NCI-H446 (cell line): ENCODE results near the gene ANKRD39.
"Not testable (repeated sequence)": the region's sequence is repeated elsewhere in the genome, so short reads cannot be mapped to it uniquely, and the experiment has no call there.

ENCODE experiments used
- DNase-seq, 2 experiments: peaks; one replicate each; lab custom pipeline; 2025; lab: John Stamatoyannopoulos, UW

The ANKRD39 gene

DNA sequence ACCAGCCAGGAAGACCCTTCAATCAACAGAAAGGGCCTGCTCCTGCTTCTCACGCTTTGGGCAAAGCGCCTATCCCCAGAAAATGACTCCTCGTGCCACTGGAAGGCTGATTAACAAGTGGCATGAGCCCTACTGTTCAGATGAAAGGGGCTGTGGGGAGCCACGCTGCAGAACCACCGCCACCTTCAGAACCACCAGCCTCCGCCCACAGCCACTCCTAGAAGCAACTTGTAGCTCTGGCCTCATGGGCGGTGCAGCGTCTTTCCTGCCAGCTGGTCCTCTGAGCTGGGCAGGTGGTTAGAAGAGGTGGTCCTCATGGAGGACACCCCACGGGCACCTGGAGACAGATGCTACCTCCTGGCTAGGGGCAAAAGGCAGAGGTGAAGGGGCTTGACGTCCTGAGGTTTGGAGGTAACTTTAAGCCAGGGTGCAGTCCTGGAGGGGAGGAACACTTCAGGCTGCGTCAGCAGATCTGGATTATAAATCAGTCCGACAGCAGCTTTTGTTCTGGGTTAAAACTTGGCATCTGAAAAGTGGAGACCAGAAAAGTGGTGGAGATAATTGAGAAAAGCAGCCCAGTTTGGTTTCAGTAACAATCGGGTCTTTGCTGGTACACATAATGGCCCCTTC lies 12.9 kb upstream of the ANKRD39 start:
- DNase-seq: no peak

DNA sequence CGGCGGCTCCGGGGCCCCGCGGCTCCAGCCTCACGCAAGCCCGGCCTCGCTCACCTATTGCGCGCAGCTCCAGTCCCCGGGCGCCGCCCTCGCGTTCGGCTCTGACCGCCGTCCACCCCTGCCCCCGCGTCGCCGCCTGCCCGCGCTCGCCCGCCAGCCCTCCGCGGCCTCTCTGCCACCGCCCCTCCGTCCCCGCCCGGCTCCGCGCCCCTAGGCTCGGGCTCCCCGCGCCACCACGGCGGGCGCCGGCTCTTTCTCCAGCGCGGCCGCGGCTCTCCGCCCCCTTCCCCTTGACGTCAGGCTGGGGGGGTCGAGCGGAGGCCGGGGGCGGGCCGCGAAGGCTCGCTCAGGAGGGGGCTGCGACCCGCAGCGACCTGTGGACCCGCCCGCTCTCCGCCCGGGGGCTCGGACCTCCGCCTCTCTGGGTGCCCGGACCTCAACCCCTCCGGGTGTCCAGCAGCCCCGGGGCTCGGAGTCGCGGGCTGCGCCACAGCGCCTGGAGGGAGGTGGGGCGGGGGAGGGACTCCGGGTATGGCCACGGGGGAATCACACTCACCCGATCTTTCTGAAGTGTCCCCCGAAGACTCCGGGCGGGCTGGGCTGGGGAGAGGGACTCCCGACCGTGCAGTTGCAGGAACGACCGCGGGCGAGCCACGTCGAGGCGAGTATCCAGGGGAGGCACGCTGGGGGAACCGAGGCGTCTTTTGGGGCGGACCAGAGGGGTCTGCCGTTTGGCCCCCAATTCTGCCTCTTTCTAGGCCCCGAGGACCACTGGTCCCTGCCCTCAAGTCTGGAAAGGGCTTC lies 12.2 kb upstream of the ANKRD39 start, which contains the start of gene SEMA4C:
TSS of gene SEMA4C (minus strand) at position 259 of the 804 bp plus-strand sequence. CDS start 2,194 bp downstream, outside the sequence.
- peak in 1 of 2 experiments; percentile 41 for DNase-seq

DNA sequence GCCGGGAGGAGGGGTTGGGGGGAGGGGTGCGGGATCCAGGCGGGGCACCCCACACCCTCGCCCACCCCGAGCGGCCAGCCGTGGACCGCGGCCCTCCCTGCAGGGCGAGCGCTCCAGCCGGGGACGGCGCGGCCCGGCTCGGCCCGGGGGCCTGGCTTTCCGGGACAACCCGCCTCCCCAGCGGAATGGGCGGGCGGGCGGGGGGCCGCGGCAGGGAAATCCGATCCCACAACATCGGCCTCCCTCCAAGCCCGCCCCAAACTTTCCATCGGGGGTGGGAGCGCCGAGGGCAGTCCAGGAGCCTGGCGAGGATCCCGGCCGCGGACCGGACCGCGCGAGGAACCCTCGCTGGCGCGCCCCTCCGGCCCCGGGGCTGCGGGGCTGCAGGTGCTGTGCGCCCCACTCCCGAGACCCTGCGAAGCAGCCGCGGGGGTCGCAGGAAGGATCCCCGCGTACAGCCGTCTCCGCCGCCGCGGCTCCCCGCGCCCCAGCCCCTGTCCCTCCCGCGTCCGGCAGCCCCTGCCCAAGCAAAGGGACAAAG lies 11.5 kb upstream of the ANKRD39 start:
- DNase-seq: peak in 1 of 2 experiments; percentile 17

DNA sequence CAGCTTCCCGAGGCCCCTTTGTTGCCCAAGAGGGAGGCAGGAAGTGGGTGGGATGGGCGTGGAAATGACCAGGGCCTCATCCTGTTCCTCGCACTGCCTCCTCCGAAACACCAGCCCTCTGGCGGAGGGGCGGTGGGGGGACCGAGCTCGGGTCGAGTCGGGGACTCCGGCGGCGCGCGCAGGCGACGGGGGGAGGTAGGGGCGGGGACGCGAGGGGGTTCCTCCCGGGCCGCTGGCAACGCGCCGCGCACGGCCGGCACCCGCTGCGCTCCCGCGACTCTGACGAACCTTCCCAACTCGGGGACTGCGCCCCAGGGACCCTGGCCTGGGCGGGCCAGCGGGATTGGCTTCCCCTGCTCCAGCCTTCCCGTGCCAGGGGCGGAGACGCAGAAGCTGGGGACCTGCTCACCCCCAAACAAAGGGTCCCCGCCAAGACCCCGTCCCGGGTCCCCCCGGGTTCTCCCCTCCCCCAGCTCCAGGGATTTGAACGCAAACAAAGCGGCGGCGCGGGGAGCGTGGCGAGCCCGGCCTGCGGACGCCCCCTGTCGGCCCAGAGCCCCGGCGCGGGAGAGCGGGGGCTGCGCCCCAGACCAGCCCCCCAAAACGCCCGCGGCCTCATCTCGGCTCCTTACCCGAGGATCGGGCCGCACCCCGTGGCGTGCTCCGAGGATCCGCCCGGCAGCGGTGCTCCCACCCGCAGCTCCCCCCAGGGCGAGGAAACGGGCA lies 10.9 kb upstream of the ANKRD39 start:
- peak; percentile 18 to 72 for DNase-seq

DNA sequence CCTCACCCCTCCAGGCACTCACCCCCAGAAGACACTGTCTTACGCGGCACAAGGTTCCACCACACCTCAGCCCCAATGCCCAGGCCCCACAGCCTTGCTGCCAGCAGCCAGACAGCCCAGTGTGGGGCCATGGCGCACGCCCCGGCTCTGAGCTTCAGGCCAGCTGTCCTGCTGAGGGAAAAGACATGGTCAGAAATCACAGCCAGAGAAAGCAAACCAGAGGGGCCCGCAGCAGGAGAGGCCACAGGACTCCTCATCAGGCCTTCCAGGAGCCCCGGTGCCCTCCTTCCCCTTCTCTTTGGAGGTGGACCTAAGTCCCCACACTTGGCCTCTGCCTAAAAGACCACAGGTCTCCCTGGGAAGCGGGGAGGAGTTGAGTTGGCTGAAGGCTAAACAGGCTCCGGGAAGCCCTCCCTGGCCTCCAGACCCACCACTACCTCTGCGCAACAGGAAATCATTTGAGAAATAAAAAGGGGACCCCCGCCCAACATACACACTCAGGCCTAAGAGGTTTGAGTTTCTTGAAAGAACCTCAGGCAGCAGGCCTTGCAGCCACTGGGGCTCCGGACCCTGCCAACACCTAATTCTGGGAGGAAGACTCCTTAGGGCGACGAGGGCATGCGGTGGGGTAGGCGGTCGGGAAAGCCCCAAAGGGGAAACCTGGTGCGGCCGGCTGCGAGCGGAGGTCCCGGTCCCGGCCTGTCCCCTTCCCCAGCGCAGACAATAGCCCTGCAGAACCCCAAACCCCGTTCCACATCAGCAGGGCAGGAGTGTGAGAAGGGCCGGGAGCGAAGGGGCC lies 10.1 kb upstream of the ANKRD39 start:
- no peak for DNase-seq

DNA sequence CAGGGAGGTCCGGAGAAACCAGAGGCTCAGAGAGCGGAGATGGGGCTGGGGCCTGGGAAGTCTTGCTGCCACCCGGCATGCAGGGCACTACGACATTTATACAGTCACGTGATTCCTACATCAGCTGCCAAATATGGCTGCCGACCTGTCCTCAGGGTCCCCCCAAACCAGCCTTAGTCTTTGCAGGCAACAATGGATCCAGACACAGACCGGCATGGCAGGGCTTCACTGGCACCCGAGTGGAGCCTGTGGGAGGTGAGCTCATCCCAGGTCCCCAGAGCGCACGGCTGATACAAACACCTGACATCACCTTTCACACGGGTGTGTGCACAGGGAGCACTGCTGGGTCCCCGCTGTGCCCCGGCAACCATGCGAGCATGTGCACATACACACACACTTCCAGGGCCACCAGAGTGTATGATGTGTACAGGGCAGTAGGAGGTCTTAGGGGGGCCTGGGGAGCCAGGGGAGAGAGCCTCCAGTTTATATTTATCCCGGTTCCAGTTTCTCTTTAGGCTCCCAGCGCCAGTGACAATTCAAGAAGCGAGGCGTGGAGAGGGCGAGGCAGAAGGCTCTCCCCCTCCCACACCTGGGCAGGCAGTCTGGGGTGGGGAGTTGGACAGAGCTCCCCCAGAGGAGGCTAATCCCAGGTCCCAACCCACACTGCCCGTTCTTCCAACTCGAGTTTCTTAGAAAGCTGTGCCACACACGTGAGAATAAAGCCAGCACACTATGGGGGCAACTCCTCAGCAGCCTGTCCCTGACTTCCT lies 9.4 kb upstream of the ANKRD39 start:
- DNase-seq: no peak

DNA sequence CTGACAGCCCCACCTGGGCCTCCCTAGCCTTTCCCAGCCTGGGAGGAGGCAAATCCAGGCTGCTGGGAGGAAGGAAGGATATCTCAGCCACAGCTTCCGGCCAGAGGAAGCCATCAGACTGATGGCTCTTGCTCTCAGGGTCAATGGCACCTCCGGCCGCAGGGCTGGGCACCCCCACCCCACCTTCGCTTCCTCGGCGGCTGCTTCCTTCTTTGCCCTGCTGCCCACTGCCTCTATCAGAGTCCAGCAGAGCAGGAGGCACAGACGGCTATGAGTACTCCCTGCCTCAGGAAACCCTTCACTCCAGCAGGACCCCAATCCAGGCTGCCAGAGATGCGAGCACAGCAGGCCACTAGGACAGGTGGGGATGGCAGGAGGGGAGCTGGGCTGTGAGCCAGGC lies 8.8 kb upstream of the ANKRD39 start:
- no peak for DNase-seq

DNA sequence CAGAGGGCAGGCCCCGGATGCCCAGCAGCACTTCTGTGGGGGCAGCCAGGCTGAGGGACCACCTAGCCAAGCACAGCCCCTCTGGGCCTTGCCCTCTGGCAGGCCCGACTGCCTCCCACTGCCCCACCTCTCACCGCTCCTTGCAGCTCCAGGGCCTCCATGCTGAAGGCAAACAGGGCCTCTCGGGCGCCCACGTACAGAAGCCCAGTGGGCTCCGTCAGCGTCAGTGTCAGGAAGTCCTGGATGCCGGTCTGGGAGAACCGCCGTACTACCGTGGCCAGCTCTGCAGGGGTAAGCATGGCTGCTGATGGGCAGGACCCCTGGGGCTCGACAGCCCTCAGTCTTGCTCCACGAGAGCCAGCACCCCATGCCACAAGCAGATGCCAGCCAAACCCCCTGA lies 8.3 kb upstream of the ANKRD39 start:
- no peak for DNase-seq

DNA sequence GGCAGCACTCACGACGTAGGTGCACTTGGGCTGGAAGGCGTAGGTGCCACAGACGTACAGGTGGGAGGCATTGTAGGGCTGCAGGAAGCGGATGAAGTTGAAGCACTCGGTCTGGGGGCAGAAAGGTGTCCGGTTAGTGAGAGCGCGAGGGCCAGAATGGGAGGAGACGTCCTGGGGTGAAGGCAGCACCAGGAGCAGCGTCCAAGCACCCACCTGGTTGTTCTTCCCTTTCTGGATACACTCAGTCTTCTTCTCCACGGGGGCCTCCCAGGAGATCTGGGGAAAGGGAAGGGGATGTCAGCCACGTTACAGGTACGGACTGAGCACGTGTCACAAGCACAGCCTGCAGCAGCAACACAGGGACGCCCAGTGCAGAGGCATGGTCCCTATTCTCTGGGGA lies 7.8 kb upstream of the ANKRD39 start:
- no peak for DNase-seq

DNA sequence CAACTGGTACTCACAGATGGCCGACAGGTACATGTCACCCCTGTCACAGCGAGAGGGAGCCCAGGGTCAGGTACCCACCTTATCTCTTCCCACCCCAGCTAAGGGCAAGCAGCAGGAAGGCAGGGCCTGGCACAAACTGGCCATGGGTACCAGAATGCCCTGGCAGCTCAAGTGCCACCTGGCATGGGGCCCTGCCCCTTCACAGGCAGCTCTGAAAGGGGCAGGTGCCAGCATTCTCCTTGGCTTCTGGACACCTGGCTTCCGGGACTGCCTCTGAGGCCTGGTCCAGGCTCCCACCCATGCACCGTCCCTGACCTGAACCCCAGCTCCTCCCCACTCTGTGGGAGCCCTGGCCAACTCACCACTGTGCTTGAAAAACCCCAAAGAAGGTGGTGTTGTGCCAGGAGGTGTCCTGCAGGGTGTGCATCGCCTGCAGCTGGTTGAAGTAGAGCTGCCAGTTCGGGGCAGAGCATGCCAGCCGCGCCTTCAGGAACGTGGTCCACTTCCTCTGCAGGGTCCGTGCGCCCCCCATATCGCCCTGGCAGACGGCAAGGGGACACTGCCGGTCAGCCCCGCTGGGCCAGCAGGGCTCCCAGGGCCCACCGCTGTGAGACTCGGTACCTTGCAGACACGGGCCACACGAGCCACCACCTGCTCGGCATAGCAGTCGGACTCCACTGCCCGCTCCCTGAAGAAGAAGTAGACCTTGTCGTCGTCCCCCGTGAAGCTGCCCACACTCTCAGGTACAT lies 6.7 kb upstream of the ANKRD39 start:
- no peak for DNase-seq

DNA sequence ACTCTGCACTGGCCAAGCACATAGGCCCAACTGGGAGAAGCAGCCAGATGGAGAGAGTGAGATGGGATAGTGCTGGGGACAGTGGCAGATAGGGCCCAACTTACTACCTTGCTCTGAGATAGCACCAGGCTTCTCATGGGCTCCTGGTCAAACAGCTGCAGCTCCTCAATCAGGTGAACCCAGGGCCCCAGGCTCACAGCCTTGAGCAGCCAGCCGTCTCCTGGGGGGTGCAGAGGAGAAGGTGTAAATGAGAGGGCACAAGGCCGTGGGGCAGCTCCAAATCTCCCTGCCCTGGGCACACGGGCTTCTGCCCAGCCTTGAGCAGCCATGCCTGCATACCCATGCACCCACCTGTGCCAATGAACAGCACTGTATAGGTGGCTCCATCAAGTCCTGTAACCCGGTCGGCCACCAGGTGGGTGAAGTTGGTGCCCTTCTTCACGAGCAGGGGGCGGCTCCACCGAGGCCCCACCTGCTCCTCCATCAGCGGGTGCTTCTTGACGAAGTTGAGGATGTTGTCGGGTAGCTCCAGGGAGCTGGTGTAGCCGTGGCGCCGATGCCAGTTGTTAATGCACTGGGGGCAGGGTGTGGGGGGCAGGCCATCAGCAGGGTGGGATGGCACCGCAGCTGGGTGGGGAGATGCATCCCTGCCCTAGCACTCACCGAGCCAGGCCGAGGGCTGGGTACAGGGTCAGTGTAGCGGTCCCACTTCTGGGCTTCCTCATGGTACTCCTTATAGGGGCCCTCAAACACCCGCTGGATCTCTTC lies 5.9 kb upstream of the ANKRD39 start:
- no peak for DNase-seq

DNA sequence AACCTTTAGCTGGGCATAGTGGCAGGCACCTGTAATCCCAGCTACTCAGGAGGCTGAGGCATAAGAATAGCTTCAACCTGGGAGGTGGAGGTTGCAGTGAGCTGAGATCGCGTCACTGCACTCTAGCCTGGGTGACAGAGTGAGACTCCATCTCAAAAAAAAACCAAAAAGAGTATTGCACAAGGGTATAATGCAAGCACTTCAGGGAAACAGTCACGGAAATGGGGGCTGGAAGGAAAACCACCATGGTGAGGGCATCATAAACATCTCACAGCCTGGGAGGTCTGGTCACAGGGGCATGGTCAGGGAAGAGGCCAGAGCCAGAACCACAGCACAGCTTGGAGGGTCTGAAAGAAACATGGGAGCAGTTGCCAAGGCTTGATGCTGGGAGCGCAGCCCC lies 5.2 kb upstream of the ANKRD39 start:
- not testable (repeated sequence) for DNase-seq

DNA sequence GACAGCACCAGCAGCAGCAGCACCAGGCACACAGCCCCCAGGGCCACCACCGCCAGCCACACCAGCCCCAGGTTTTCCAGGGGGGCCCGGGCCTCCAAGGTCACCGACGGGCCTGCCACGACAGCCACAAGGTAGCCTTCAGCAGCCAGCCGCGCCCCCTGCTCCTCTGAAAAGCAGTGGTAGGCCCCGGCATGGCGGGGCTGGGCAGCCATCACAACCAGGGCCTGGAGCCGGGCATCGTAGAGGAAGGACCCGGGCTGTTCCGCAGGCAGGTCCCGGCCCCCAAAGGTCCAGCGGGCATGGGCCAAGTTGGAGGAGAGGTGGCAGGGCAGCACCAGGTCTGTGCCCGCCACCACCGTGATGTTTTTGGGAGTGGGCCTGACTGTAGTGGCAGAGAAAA lies 3.3 kb upstream of the ANKRD39 start:
- no peak for DNase-seq

DNA sequence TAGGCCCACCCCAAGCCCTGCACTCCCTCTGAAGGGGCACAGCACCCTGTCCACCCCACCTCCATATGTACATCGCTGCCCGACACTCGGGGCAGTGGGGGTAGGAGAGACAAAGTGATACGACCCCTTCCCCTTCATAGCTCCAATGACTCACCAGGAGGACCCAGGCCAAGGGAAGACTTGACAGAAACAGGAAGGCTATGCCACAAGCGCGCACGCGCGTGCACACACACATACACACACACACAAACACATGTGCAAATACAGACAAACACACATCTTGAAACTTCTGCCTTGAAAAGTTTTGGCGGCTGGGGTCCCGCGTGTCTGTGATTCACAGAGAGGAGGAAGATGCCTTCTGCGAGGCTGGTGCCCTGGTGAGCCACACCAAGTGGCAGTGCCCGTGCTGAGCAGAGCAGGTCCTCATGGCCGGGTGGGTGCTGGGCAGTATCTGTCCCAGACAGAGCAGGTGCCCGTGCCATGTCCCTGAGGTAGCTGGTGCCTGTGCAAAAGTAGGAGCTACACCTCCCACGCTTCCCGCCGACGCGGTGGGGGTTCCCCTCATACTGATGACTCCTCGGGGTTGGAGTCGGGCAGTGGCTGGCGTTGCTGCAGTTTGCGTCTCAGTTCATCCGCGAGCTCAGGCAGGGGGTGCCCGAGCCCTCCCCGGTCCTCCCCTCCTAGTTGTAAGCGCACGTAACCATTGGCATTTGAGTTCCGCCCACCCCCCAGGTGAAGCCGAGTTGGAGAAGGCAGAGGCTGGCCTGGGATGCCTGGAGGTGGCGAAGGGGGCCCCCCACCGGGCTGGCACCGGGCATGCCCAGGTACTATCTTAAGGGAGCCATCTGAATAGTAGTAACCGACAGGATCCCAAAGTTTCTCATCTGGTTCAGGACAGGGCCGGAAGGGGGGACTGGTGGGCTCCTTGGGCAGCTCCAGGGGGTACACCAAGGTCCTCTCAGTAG lies 2.5 kb upstream of the ANKRD39 start:
- DNase-seq: no peak

DNA sequence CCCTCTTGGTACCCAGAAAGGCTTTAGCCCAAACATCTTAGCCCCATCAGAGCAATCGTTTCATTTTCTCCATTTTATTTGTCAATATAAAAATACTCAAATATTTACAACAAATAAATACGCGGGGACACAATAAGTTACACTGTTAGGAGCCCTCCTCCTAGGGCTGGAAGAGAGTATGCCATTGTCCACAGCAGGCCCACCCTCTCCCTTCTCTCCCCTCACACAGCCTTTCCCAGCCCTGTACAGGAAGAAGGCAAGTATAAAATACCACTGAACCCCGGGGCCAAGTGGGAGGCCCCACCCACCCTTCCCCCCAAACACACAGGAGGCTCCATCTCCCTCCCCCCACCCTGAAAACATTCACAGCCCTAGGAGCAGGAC lies 1.9 kb upstream of the ANKRD39 start:
- no peak for DNase-seq

DNA sequence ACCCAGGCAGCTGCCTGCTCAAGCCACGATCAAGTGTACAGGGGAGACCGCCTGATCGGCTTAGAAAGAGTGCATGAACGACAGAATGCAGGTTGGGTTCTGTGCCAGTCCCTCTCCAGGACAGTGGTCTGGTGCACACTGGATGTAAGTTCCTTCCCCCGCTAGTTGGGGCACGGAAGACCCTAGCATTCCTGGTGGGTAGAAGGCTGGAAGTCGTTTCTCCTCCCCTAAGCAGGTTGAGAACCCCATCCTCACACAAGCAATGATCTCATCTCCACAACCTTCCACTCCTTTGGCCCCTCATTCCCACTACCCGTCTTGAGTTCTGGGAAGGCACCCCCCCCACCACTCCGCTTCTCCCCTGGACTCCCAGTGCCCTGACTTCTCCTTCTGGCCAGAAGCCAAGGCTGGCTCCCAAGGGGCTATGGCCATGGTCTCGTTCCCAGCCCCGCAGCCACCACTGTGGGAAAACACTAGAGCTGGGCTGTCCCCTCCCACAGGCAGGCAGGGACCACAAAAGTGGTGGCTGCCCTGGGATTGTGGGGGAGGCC lies 1.4 kb upstream of the ANKRD39 start:
- DNase-seq: no peak

DNA sequence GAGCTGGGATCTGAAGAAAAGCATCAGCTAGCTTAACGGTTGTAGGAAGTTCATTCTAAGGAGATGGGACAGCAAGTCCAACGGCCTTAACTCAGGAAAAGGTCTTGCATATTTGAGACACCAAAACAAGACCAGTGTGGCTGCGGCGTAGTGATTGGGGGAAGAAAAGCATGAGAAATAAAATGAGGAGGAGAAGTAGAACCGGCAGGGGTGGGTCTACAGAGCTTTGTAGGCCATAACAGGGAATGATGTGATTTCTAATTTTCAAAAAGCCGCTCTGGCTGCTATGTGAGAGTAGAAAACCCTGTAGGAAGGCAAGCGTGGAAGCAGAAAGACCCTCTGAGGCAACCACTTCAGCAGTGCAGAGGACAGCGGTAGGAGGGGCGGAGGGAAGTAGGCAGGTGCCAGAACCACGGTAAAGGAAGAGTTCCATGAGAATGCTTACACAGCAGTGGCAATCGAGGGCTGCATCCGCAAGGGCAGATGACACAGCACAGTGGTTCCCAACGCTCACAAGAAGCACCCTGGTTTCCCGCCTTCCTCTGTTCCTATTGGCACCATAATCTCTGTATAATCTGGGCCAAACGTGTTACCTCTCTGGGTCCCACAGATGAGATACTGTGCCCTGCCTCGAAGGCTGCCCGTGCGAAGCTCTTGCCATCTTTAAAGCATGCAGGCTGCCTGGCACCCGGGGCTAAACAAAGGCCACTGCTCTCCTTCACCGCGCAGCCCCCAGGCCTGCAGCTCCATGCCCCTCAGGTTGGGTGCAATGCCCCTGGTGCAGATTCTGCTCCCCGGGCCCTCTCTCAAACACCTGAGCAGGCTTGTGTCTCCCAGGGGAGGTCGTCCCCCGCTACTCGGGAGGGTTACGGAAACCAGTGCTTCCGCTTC lies 795 bp downstream of the ANKRD39 start:
- no peak for DNase-seq
